PC-3 (cell line): Measurements from ENCODE around the gene B3GAT1. TPM values are rescaled to one million over a fixed set of nuclear protein-coding genes. Genes with fewer than 3 reads are reported as not detected.

ENCODE experiments used
- ATAC-seq: fragments of 200-7000 bp; cut with Tn5 transposase; 2 replicates; pipeline ENCODE4 v1.9.1; 2020; ENCODE audit warnings: mild to moderate bottlenecking, moderate library complexity
- BruUV-seq: library from RNA; stranded (reverse); fragments of 400-500 nt; replicated peaks from 2 replicates; lab custom pipeline; 2021; lab: Mats Ljungman, UMichigan
- CTCF ChIA-PET: fragments of 300-600 bp; sonication (Branson Sonifier 250); formaldehyde crosslinking; loops from one replicate; lab custom pipeline; 2022; ENCODE audit warnings: antibody characterized with exemption; lab: Charles Lee
- POLR2A ChIA-PET: fragments of 300-600 bp; sonication (Branson Sonifier 250); formaldehyde crosslinking; loops from one replicate; lab custom pipeline; 2022; ENCODE audit warnings: antibody characterized with exemption; ENCODE audit not compliant: unreplicated experiment; lab: Charles Lee
- DNase-seq: peaks from one replicate; pipeline ENCODE4 v3.0.0-alpha.2; 2015
- H2AFZ ChIP-seq: fragments of 300-600 bp; sonication (generic); 2 replicates; pipeline ENCODE4 v1.6.0; 2016; ENCODE audit warnings: antibody characterized with exemption, low read length
- H3F3A ChIP-seq: fragments of 300-600 bp; sonication (generic); one replicate; pipeline ENCODE4 v1.6.0; 2017; ENCODE audit warnings: antibody characterized with exemption, low read length, control low read depth, mild to moderate bottlenecking; ENCODE audit not compliant: unreplicated experiment
- H3K27ac ChIP-seq: fragments of 300-600 bp; sonication (generic); 2 replicates; pipeline ENCODE4 v1.5.1; 2016; ENCODE audit warnings: mild to moderate bottlenecking, low read length
- H3K27me3 ChIP-seq: fragments of 300-600 bp; sonication (generic); 2 replicates; pipeline ENCODE4 v1.6.1; 2016; ENCODE audit warnings: low read length, mixed read lengths
- H3K36me3 ChIP-seq: fragments of 300-600 bp; sonication (generic); 2 replicates; pipeline ENCODE4 v1.6.1; 2016; ENCODE audit warnings: low read depth, mixed run types, low read length, mixed read lengths
- H3K4me1 ChIP-seq: fragments of 300-600 bp; sonication (generic); 2 replicates; pipeline ENCODE4 v1.5.1; 2016; ENCODE audit warnings: low read length; ENCODE audit not compliant: insufficient read depth
- H3K4me2 ChIP-seq: fragments of 300-600 bp; sonication (generic); 2 replicates; pipeline ENCODE4 v1.6.0; 2016; ENCODE audit warnings: low read length
- H3K4me3 ChIP-seq: fragments of 300-600 bp; sonication (generic); 2 replicates; pipeline ENCODE4 v1.5.1; 2016; ENCODE audit warnings: mild to moderate bottlenecking, low read length, mixed read lengths
- H3K79me2 ChIP-seq: fragments of 300-600 bp; sonication (generic); 2 replicates; pipeline ENCODE4 v1.6.1; 2017; ENCODE audit warnings: low read length, mixed read lengths
- H3K9ac ChIP-seq: fragments of 300-600 bp; sonication (generic); 2 replicates; pipeline ENCODE4 v1.6.0; 2016; ENCODE audit warnings: mild to moderate bottlenecking, low read length
- H3K9me2 ChIP-seq: fragments of 300-600 bp; sonication (generic); replicated peaks from 2 replicates; pipeline ENCODE4 v1.6.1; 2016; ENCODE audit warnings: mixed run types, low read length, mixed read lengths
- H3K9me3 ChIP-seq: fragments of 300-600 bp; sonication (generic); 2 replicates; pipeline ENCODE4 v1.6.1; 2016; ENCODE audit warnings: low read length, mixed read lengths
- H4K20me1 ChIP-seq: fragments of 300-600 bp; sonication (generic); 2 replicates; pipeline ENCODE4 v1.6.1; 2016; ENCODE audit warnings: low read length, mixed read lengths
- CTCF ChIP-seq: fragments of 300-600 bp; sonication (generic); conservative IDR thresholded peaks from 2 replicates; pipeline ENCODE4 v1.5.1; 2017; ENCODE audit warnings: antibody characterized with exemption, low read depth, mild to moderate bottlenecking, low read length
- EZH2 ChIP-seq: fragments of 300-600 bp; sonication (generic); IDR thresholded peaks from one replicate; pipeline ENCODE4 v1.6.1; 2017; ENCODE audit warnings: antibody characterized with exemption, mild to moderate bottlenecking, low read length; ENCODE audit not compliant: unreplicated experiment
- EZH2phosphoT487 ChIP-seq: fragments of 300-600 bp; sonication (generic); IDR thresholded peaks from 2 replicates; pipeline ENCODE4 v1.6.1; 2018; ENCODE audit warnings: mild to moderate bottlenecking, antibody characterized with exemption, low read length, borderline replicate concordance
- intact Hi-C: fragments of 100-400 bp; cut with micrococcal nuclease; formaldehyde crosslinking; loops from 2 replicates; pipeline ENCODE4 v1.9.0; 2023
- total RNA-seq: library from RNA; depleted of rRNA; stranded (reverse); fragments of >200 nt; gene quantifications from 2 replicates; pipeline ENCODE4 v1.2.3, GENCODE V29; 2014

Gene B3GAT1
- total RNA-seq, 1 experiment from 2014 or later, result not detected

GRCh38 chr11:134359646-134360045, 52.4 kb downstream of the B3GAT1 start:
- Histone ChIP-seq H3K4me3 (no peak overlapping the region), H3K9ac (no peak overlapping the region), H3F3A (no peaks in the 10 kb centered on the region), H3K79me2 (no peaks in the 10 kb centered on the region), H3K4me2 (no peak overlapping the region), H3K27me3 (peaks cover 6% of the 10 kb centered on the region; the same call in 1 of the 2 replicates), H3K9me3 (no peaks in the 10 kb centered on the region), H3K4me1 (no peaks in the 10 kb centered on the region), H4K20me1 (no peaks in the 10 kb centered on the region), H3K27ac (no peak overlapping the region), H3K36me3 (no peaks in the 10 kb centered on the region), H2AFZ (peak overlapping the region; percentile 59), H3K9me2 (no peaks in the 10 kb centered on the region)
- intact Hi-C loops, result no loop called here
- ChIA-PET POLR2A (no interaction called here), CTCF (interaction anchor here (0.6 kb wide), 1 partner anchor 151 kb away, joined by 3 read pairs; no protein-coding TSS in a partner anchor)
- ATAC-seq (no peak), DNase-seq (no peak)
- BruUV-seq, result no TSS peak
- TF ChIP-seq EZH2, result no peak
- no peak for TF ChIP-seq EZH2phosphoT487
- TF ChIP-seq CTCF, result no peak

- no peak overlapping the region for H3K27ac ChIP-seq
- no peaks in the 10 kb centered on the region for H3K9me2 ChIP-seq
- no peak overlapping the region for H3K9ac ChIP-seq
- no peak overlapping the region for H2AFZ ChIP-seq
- no peaks in the 10 kb centered on the region for H3K4me1 ChIP-seq
- intact Hi-C loops, result no loop called here
- ChIA-PET CTCF (no interaction called here), POLR2A (no interaction called here)
- H3K79me2 ChIP-seq, result no peaks in the 10 kb centered on the region
- H3K4me2 ChIP-seq, result no peak overlapping the region
- BruUV-seq, result no TSS peak
- H3F3A ChIP-seq, result no peaks in the 10 kb centered on the region
- TF ChIP-seq CTCF, result no peak
- TF ChIP-seq EZH2phosphoT487, result no peak
- TF ChIP-seq EZH2, result no peak
- ATAC-seq (no peak), DNase-seq (no peak)
- H3K36me3 ChIP-seq, result no peaks in the 10 kb centered on the region
- no peak overlapping the region for H3K4me3 ChIP-seq
- H3K27me3 ChIP-seq, result peaks cover 7% of the 10 kb centered on the region
- no peaks in the 10 kb centered on the region for H3K9me3 ChIP-seq
- no peaks in the 10 kb centered on the region for H4K20me1 ChIP-seq
These were observed 53.1 kb downstream of the B3GAT1 start for GRCh38 chr11:134358856-134359490.

- DNase-seq, result no peak
- BruUV-seq, result no TSS peak
- no peaks in the 10 kb centered on the region for H3F3A ChIP-seq
- no peak overlapping the region for H2AFZ ChIP-seq
- no peak for TF ChIP-seq EZH2
- TF ChIP-seq EZH2phosphoT487, result no peak
- TF ChIP-seq CTCF, result no peak
- ChIA-PET POLR2A (no interaction called here), CTCF (no interaction called here)
- intact Hi-C loops, result no loop called here
- H3K9me3 ChIP-seq, result no peaks in the 10 kb centered on the region
- H3K4me1 ChIP-seq, result no peaks in the 10 kb centered on the region
- no peak for ATAC-seq
- no peak overlapping the region for H3K9ac ChIP-seq
- no peaks in the 10 kb centered on the region for H4K20me1 ChIP-seq
- no peaks in the 10 kb centered on the region for H3K36me3 ChIP-seq
- H3K4me2 ChIP-seq, result no peak overlapping the region
- H3K79me2 ChIP-seq, result no peaks in the 10 kb centered on the region
- peaks cover 10% of the 10 kb centered on the region for H3K27me3 ChIP-seq
- no peaks in the 10 kb centered on the region for H3K9me2 ChIP-seq
- no peak overlapping the region for H3K4me3 ChIP-seq
- H3K27ac ChIP-seq, result no peak overlapping the region
These were observed 53.7 kb downstream of the B3GAT1 start for GRCh38 chr11:134358165-134358855.
